Colonic mucosa (tissue), 4 donors: ENCODE measurements around the gene CCNG1. TPM values are rescaled to one million over a fixed set of nuclear protein-coding genes. Genes with fewer than 3 reads are reported as not detected.

Experiments
- DNase-seq: peaks from one replicate; pipeline ENCODE4 v3.0.0-alpha.2; 2020
- H3K27ac ChIP-seq: fragments of 200-600 bp; one replicate; pipeline ENCODE4 v1.8.0; 2021
- H3K27me3 ChIP-seq: fragments of 200-600 bp; one replicate; pipeline ENCODE4 v1.8.0; 2021
- H3K36me3 ChIP-seq: fragments of 200-600 bp; one replicate; pipeline ENCODE4 v1.8.0; 2021
- H3K4me1 ChIP-seq: fragments of 200-600 bp; one replicate; pipeline ENCODE4 v1.8.0; 2021; ENCODE audit warnings: mild to moderate bottlenecking
- H3K4me3 ChIP-seq: fragments of 200-600 bp; one replicate; pipeline ENCODE4 v1.8.0; 2021
- H3K9ac ChIP-seq, 2 donors: one replicate each; pipeline ENCODE4 v1.7.0; 2013; ENCODE audit warnings: control low read depth in 2 of 2, low read depth in 2 of 2, low read length in 2 of 2
- H3K9me3 ChIP-seq: fragments of 200-600 bp; one replicate; pipeline ENCODE4 v1.8.0; 2021
- intact Hi-C: fragments of 100-400 bp; cut with DNase I; formaldehyde crosslinking; loops from one replicate; pipeline ENCODE4 v1.14.1; 2022
- total RNA-seq, 2 donors: library from RNA; stranded (reverse); fragmentation: NEBNext Ultra II Directional in 1 of 2; extraction: Animal tissue kit (Norgen Biotek cat#: 25700) in 1 of 2; gene quantifications; one replicate each; pipeline ENCODE4 v1.2.1, GENCODE V29; 2021
- TF ChIP-seq, protein P1 (sequence below): fragments of 200-600 bp; IDR thresholded peaks from one replicate; pipeline ENCODE4 v1.8.0; 2022; ENCODE audit warnings: antibody characterized with exemption, mild to moderate bottlenecking
- donor health status: healthy.
- donor health status: DM: no; HTN: no; CAD: no.
- donor health status: DM: no; HTN: no; CAD: no.

CCNG1 gene
- total RNA-seq, 2 donors from 2014 or later, result 149 to 265 TPM

DNA sequence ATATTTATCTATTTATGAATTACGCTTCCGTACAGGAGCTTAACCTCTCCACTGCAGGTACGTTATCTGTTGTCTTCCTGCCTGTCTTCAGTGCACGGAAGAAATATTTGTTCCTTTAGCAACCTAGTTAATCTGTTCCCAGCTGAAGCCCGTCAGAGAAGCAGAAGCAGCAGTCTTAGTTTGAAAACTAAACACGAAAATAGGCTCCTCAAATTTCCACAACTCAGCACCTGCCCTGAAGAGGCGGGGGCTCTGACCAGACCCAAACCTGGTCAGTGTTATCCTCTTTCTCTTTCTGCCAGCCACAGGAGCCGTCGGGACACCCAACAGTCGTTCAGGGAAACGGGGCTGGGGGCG, 22.0 kb downstream of the CCNG1 start:
- peaks cover 5% of the 10 kb centered on the region for H3K4me1 ChIP-seq
- DNase-seq, result no peak
- no peaks in the 10 kb centered on the region for H3K27me3 ChIP-seq
- peak overlapping the region; percentile 68 for H3K4me3 ChIP-seq
- peak overlapping the region; percentile 80 for H3K27ac ChIP-seq
- H3K9me3 ChIP-seq, result no peaks in the 10 kb centered on the region
- intact Hi-C loops, result no loop called here
- no peaks in the 10 kb centered on the region for H3K36me3 ChIP-seq
- TF ChIP-seq, protein P1, sequence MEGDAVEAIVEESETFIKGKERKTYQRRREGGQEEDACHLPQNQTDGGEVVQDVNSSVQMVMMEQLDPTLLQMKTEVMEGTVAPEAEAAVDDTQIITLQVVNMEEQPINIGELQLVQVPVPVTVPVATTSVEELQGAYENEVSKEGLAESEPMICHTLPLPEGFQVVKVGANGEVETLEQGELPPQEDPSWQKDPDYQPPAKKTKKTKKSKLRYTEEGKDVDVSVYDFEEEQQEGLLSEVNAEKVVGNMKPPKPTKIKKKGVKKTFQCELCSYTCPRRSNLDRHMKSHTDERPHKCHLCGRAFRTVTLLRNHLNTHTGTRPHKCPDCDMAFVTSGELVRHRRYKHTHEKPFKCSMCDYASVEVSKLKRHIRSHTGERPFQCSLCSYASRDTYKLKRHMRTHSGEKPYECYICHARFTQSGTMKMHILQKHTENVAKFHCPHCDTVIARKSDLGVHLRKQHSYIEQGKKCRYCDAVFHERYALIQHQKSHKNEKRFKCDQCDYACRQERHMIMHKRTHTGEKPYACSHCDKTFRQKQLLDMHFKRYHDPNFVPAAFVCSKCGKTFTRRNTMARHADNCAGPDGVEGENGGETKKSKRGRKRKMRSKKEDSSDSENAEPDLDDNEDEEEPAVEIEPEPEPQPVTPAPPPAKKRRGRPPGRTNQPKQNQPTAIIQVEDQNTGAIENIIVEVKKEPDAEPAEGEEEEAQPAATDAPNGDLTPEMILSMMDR, result no peak
- H3K9ac ChIP-seq, result peak overlapping the region; percentile 90

DNA sequence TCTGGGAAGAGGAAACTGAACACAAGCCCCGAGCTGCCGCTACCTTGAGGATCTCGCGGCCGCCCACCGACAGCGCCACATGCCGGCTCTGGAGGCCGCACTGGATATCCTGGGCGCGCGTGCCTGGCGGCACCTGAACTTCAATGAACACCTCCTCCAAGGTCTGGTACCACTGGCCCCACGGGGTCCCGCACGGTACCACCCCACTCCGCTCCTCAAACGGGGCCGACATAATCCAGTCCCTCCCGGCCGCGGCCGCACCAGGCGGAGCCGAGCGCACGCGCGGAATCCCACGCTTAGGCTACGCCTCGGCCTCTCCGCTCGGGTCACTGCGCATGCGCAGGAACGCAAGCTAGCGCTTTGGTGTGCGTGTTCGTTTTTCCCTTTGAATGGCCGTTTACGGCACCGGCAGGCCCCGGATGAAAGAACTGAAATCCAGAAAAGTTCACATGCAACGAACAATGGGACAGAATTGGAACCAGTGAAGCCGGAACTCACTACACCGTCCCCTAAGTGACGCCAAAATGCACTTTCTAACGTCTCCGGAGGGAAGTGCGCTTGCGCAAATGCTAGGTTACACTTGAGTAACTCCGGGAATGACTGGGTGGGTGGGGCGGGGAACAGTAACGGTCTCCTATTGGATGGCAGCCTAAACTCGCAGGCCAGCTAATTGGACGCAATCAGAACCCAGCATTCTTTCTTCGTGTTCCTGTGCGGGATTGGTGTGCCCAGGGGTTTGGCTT, 22.6 kb downstream of the CCNG1 start, which contains the start of gene NUDCD2:
NUDCD2 (minus strand) TSS at position 284 of the 743 bp plus-strand sequence; CDS start at position 232, 52 bp downstream.
- peak within 1 kb of the TSS; percentile 90 to 91 for H3K9ac ChIP-seq
- peak within 1 kb of the TSS; percentile 68 for H3K4me3 ChIP-seq
- no peaks in the 10 kb centered on the region for H3K9me3 ChIP-seq
- H3K4me1 ChIP-seq, result peaks cover 5% of the 10 kb centered on the region
- H3K27ac ChIP-seq, result peak within 1 kb of the TSS; percentile 80
- no peaks in the 10 kb centered on the region for H3K36me3 ChIP-seq
- DNase-seq, result peak; percentile 97
- TF ChIP-seq, protein P1, result no peak
- H3K27me3 ChIP-seq, result no peaks in the 10 kb centered on the region
- intact Hi-C loops, result loop anchor here (5.0 kb wide), 1 partner anchor 47 kb away; the partner anchor contains the start of gene MAT2B

DNA sequence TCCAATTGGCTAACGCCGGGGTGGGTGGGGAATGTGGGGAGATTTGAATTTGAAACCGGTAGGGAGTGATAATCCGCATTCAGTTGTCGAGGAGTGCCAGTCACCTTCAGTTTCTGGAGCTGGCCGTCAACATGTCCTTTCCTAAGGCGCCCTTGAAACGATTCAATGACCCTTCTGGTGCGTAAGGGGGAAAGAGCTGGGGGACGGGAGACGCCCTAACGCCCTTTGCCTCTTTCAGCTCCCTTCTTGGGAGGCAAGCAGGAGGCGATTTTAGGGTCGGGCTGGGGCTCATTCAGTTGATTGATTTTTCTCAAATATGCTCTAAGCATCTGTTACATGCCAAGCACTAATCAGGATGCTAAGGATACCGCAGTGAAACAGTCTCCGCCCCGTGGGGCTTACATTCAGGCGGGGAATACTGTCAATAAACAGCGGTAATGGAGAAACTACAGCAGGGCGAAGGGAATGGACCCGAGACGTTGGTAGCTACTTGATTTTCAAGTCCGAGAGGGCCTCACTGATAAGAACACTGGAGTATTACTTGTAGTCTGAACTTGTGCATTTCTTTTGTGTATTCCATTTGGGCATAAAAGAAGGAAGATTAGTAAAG, 23.3 kb downstream of the CCNG1 start, which contains the start of gene HMMR:
HMMR (plus strand) TSS at position 71 of the 610 bp plus-strand sequence; CDS start at position 132, 61 bp downstream.
- intact Hi-C loops, result loop anchor here (5.0 kb wide), 1 partner anchor 47 kb away; the partner anchor contains the start of gene MAT2B
- H3K4me3 ChIP-seq, result peak within 1 kb of the TSS; percentile 68
- H3K27me3 ChIP-seq, result no peaks in the 10 kb centered on the region
- peak within 1 kb of the TSS; percentile 80 for H3K27ac ChIP-seq
- H3K4me1 ChIP-seq, result peaks cover 5% of the 10 kb centered on the region
- TF ChIP-seq, protein P1, result no peak
- no peaks in the 10 kb centered on the region for H3K36me3 ChIP-seq
- DNase-seq, result no peak
- H3K9me3 ChIP-seq, result no peaks in the 10 kb centered on the region
- H3K9ac ChIP-seq, result peak within 1 kb of the TSS; percentile 90 to 91

DNA sequence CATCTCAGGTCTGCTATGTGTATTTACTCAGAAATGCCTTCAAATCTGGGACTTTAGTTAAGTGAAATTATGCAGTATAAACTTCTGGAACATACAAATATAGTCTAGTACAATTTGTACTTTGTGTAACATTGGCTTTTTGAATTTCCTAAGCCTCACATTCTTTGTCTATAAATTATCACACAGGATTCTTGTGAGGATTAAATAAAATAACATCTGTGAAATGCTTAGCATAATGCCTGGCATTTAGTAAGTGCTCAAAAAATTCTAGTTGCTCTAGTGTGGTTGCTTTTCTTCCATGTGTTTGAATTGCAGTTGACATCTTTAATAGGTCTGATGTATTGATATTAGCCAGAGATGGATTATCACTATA, 25.7 kb downstream of the CCNG1 start:
- no peaks in the 10 kb centered on the region for H3K36me3 ChIP-seq
- no peaks in the 10 kb centered on the region for H3K27me3 ChIP-seq
- TF ChIP-seq, protein P1, result no peak
- peaks cover 5% of the 10 kb centered on the region for H3K4me1 ChIP-seq
- DNase-seq, result no peak
- H3K27ac ChIP-seq, result no peak overlapping the region
- no peaks in the 10 kb centered on the region for H3K9me3 ChIP-seq
- H3K9ac ChIP-seq, result no peak overlapping the region
- H3K4me3 ChIP-seq, result no peak overlapping the region
- intact Hi-C loops, result loop anchor here (5.0 kb wide), 1 partner anchor 44 kb away; the partner anchor contains the start of gene MAT2B

DNA sequence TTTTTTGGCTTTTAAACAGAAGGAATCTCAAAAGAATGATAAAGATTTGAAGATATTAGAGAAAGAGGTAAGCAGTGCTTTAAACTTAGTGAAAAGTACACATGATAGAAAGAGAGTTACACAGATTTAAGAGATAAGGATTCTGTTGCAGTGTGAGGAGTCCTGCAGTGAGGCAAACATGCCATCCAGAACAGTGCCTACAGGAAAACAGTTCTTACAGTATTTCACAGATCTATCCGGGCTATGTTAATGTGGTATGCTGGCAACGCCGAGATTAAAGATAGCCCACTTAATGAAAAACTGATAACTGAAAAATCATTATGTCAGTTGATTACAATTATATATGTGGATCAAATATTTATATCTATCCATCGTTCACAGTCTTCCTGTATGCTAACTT, 30.3 kb downstream of the CCNG1 start:
- Histone ChIP-seq H3K36me3 (no peaks in the 10 kb centered on the region), H3K4me1 (no peaks in the 10 kb centered on the region), H3K27ac (no peak overlapping the region), H3K9me3 (no peaks in the 10 kb centered on the region), H3K27me3 (no peaks in the 10 kb centered on the region), H3K4me3 (no peak overlapping the region), H3K9ac (no peak overlapping the region)
- TF ChIP-seq, protein P1, result no peak
- intact Hi-C loops, result no loop called here
- no peak for DNase-seq
